Erythroblast (primary cell): ENCODE measurements around the gene ITGB3BP.

Experiments used
- GATA1 ChIP-seq: IDR thresholded peaks from 2 replicates; pipeline ENCODE4 v1.6.1; 2011; ENCODE audit warnings: low read depth, mild to moderate bottlenecking, control low read depth, low read length, moderate library complexity
- POLR2A ChIP-seq: IDR thresholded peaks from 2 replicates; pipeline ENCODE4 v1.6.1; 2011; ENCODE audit warnings: mild to moderate bottlenecking, low read length

DNA sequence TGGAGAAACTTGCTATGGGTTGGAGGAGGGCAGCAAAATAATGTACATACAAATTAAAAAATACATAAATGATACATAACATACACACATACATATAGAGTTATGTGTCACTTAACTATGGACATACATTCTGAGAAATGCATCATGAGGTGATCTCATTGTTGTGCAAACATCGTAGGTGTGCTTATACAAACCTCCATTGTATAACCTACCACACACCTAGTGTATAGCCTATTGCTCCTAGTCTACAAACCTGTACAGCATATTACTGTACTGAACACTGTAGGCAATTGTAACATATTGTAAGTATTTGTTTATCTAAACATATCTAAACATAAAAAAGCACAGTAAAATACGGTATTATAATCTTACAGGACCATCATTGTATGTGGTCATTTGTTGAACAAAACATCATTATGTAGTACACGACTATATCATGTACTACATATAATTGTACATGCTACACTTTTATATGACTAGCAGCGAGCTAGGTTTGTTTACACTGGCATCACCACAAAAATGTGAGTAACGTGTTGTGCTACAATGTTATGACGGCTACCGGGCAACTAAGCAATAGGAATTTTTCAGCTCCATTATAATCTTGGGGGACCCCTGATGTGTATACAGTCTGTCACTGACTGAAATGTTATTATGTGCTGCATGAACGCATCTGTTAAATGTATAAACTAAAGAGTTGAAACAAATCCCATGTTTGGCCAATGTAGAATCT is 35.5 kb downstream of the ITGB3BP start:
- no peak for TF ChIP-seq POLR2A
- TF ChIP-seq GATA1, result no peak
